NCI-H2081 (cell line): ENCODE measurements around the gene CAMTA1.
"Not testable (repeated sequence)": the region's sequence is repeated elsewhere in the genome, so short reads cannot be mapped to it uniquely, and the experiment has no call there.

Experiments used
- DNase-seq, 2 experiments: peaks; one replicate each; lab custom pipeline; 2025; lab: John Stamatoyannopoulos, UW

CAMTA1 gene

DNA sequence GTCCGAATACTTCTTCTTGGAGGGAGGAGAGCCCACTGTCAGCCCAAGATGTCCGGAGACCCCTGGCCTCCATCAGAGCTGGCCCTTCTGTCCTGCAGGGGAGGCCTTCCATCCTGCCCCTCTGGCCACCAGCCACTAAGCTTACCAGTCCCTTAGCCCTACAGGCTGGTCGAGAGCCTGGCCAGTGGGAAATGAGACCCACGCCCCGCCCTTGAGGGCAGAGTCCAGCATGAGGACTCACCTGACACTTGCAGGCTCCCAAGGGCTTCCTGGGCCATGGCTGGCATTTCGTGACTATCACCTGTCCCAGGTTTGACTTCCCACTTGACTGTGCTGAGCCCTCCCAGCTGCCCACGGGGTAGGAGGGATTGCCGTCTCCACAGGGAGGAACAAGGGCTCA lies 624.0 kb downstream of the CAMTA1 start:
- DNase-seq, result no peak

DNA sequence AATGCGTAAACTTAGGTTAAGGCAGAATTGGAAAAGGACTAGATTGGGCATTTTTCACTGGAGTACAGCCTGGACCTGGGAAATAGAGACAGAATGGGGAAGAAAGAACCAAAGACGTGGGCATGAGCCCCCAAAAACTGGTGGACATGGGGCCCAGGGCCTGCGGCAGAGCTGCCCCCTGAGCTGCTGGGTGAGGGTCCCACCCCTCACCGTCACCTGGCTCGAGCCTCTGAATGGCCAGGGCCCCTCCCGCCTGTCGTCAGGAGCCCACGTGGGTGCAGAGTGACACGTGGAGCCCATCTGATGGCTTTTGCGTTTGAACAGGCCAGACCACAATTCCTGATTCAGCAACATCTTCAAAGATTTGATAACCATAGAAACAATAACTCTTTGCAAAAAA lies 624.9 kb downstream of the CAMTA1 start:
- DNase-seq, result no peak

DNA sequence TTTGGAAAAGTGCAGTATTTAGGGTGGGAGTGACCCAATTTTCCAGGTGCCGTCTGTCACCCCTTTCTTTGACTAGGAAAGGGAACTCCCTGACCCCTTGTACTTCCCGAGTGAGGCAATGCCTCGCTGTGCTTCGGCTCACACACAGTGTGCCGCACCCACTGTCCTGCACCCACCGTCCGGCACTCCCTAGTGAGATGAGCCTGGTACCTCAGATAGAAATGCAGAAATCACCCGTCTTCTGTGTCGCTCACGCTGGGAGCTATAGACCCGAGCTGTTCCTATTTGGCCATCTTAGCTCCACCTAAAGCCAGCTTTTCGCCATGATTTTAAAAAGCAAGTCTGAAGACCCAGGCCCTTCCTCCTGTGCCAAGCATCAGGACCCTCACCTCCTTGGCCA lies 632.4 kb downstream of the CAMTA1 start:
- DNase-seq, result not testable (repeated sequence)

GRCh38 chr1:7418442-7419080 lies 633.3 kb downstream of the CAMTA1 start:
- no peak for DNase-seq

DNA sequence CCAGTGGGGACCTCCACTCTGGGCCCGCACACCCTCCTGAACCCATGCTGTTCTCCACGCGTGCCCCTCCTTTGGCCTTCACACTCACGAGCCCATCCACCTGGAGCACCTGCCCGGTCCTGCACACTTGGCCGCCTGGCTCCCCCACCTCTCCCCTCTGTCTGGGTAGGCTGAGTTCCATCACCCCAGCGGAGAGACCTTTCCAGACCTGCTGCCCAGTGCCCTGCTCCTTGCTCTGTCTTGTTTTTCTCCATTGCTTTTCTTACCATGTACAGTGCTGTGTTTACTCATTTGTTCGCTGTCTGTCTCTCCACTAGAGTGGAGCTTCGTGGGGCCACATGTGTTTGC lies 634.8 kb downstream of the CAMTA1 start:
- DNase-seq, result no peak

DNA sequence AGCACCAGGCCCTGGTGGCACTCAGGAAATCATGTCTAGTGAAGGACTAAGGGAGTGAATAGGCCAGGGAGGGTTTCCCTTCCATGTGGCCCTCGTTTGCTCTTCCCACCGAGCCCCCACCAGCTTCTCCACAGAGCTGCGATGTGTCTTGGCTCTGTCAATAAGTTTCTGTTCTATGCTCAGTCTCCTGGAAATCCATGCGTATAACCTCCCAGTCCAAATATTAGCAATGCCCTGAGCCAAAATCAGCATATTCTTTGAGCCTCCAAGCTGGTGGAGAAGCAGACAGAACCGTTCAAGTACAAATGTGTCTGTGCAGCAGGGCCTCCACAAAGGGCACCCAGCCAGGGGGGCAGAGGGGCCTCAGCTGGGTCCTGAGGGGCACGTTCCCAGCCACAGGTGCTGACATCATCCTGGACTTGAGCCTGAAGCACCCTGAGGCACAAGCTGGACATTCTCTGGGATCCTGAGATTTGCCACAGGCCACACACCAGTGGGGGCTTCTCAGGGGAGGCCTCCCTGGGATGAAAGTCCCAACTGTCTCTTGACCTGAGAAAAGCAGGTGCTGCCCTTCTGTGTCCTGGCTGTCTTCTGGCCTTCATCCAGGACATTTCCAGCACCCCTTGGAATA lies 635.3 kb downstream of the CAMTA1 start:
- no peak for DNase-seq

DNA sequence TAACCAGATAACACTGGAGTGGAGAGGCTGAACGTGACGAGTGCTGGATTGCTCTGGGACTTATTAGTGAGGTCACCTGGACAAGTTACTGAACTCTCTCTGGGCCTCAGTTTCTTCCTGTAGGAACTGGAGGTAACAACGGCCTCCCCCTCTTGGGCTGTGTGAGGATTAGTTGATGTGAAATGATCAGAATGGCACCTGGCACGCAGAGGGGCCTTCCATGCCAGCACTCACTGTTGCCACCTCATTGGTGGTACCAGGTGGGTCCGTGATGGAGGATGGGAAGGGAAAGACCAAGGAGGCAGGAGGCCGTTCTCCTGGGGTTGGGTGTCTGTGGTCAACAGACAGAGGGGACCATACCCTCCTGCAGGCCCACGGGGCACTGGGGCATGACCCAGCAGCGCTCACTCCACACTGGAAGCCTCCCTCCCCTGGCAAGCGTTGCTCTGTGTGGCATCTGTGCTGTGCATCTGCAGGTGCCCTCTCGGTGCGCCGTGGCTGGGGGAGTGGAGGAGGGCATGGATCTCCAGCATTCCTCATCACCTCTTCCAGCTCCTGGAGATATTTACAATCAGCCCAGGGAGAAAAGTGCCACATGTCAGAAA lies 636.3 kb downstream of the CAMTA1 start:
- no peak for DNase-seq

DNA sequence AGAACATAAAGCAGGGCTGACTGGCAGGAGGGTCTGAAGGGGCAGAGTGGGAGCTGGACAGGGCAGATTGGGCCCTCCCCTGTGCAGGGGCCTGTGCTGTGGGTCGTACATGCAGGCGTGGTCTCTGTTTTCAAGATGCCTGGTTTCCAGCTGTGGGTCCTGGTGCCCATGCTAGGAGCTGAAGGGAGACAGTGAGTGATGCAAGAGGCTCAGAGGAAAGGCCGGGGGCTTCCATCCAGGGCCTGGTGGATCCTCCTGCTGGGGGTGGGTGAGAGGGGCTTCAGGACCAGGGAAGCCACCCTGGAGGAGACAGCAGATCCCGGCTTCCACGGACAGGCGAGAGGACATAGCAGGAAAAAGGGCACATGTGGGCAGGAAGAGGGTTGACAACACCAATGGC lies 636.8 kb downstream of the CAMTA1 start:
- no peak for DNase-seq

DNA sequence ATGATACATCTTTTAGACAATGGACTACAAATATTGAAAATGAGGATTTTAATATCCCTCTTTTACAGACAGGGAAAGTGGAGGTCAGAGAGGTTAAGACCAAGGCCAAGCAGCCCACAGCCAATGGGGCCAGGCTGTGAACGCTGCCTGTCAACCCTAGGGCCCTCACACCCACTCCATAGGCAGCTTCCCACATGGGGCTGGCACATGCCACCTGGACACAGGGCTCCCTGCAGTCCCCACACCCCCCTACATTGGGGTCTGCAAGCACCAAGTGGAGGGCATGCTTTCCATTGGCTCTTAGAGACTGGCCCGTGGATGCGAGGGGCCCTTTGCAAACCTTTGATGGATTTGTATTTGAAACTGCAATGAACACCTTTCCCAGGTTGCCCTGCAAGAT lies 637.3 kb downstream of the CAMTA1 start:
- DNase-seq, result no peak

- DNase-seq, result peak in 1 of 2 experiments; percentile 12
Measured at GRCh38 chr1:7422966-7423365, 637.7 kb downstream of the CAMTA1 start.

DNA sequence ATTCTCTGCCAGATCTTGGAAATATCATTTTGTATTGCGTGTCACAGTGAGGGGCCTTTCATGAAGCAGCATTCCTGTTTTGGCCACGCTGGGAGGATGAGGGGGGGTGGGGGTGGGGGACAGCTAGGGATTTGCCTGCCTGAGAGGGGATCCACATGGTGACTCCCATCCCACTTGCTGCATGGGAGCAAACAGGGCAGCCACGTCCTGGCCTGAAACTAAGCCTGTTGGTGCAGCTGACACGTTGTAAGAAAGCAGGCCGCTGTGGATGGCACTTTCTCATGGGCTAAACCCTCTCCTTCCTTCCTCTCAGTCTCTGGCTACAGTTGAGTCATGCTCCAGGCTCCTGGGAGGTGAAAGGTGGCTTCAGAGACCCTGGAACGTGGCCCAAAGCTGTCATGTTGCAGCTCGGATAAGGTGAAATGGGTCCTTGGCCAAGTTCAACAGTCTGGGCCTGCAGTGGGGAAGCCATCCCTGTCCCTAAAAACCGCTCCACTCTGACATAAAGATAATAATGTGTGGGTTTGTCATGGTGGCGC lies 639.2 kb downstream of the CAMTA1 start:
- no peak for DNase-seq

DNA sequence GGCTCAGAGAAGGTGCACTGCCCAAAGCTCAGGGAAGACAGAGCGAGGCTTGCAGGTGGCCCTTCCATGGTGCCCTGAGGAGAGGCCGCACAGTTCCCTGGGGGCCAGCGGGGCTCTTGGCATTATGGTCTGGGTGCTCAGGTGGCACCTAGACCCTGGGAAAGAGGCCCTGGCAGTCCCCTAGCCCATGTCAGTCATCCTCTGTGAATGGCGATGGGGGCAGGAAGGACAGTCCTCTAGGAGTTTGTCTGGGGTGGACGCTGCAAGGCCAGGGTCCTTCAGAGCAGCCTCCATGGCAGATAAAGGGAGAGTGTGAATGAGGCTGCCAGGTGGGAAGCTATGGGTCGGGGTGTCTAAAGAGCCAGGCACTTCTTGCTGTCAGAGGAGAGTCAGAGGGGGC lies 640.0 kb downstream of the CAMTA1 start:
- DNase-seq, result no peak

DNA sequence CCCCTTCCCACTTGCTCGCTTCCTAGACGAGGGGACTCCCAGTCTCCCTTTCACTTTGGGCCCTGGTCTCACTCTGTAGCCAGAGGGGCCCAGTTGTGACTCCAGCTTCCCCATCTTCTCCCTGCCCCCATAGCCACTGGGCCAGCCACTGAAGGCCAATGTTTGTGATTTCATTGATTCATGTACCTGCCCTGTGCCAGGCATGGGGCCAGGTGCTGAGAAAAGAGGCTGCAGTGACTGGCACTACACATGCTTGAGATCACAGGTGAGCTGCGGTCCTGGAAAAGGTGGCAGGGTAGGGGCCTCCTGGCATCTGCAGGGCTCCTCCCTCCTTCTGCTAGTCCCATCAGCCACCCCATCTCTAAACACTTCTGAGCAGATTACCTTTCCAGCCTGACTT lies 640.5 kb downstream of the CAMTA1 start:
- DNase-seq, result no peak

- no peak for DNase-seq
Measured at GRCh38 chr1:7426780-7427604, 641.7 kb downstream of the CAMTA1 start.

- no peak for DNase-seq
Measured at GRCh38 chr1:7427605-7428300, 642.5 kb downstream of the CAMTA1 start.

GRCh38 chr1:7429290-7429689 lies 644.0 kb downstream of the CAMTA1 start:
- DNase-seq, result no peak

DNA sequence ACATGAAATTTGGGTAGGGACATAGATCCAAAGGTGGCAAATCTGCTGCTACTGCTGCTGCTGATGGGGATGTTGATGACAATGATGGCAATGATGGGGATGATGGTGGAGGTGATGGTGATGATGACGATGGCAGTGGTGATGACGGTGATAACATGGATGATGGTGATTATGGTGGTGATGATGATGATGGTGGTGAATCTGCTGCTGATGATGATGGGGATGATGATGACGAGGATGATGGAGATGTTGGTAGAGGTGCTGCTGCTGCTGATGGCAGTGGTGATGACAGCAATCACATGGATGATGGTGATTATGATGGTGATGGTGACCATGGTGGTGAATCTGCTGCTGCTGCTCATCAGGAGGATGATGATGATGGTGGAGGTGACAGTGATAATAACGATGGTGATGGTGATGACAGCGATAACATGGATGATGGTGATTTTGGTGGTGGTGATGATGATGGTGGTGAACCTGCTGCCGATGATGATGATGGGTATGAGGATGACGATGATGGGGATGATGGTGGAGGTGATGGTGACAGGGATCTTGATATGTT lies 644.9 kb downstream of the CAMTA1 start:
- no peak for DNase-seq

GRCh38 chr1:7430691-7431090 lies 645.4 kb downstream of the CAMTA1 start:
- DNase-seq, result no peak

DNA sequence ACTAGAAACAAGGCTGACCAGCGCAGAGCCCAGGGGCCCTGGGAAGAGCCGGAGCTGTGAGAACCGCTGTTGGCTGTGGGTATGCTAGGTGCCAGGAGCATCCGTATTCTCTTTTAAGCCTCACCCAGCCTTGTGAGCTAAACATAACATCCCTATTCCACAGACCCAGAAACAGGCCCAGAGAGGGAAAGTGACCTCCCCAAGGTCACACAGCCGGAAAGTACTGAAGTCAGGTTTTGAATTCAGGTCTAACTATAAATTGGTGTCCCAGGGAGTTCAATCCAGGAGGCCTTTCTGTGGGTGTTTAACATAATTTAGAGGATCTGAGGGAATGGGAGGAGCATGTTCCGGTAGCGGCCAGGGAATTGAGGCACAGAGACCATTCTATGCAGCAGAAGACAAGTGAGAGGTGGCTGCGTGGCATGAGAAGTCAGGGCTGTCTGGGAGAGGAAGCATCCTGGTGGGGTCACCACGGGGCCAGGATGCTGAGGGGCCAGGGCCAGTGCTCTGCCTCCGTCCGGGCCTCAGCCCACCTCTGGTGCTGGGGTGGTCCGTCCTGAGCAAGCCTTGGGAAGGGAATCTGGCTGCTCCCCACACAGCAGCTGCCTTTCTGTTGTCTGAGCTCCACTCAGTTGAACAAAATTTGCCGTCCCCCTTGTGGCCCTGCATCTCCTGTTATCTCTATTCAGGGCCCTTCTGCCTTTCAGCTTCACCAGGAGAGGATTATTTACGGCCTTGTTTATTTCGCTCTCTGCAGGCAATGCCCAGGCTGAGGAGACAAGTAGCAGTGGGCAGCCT lies 647.0 kb downstream of the CAMTA1 start:
- DNase-seq, result no peak

GRCh38 chr1:7432900-7433380 lies 647.7 kb downstream of the CAMTA1 start:
- no peak for DNase-seq

GRCh38 chr1:7434566-7434965 lies 649.3 kb downstream of the CAMTA1 start:
- DNase-seq, result no peak
